KOPT-K1 (cell line): Measurements from ENCODE around the gene TMCC2.
"Not testable (repeated sequence)": the region's sequence is repeated elsewhere in the genome, so short reads cannot be mapped to it uniquely, and the experiment has no call there.

Source experiments
- H3K27ac ChIP-seq: fragments of 200-600 bp; sonication (generic); 2 replicates; pipeline ENCODE4 v1.5.1; 2016; ENCODE audit warnings: antibody characterized with exemption, mild to moderate bottlenecking, low read depth, low read length; ENCODE audit not compliant: poor library complexity, severe bottlenecking
- H3K36me3 ChIP-seq: fragments of 200-600 bp; sonication (generic); 2 replicates; pipeline ENCODE4 v1.5.1; 2017; ENCODE audit warnings: antibody characterized with exemption, mild to moderate bottlenecking, low read length, moderate library complexity; ENCODE audit not compliant: insufficient read depth
- H3K9me3 ChIP-seq: fragments of 200-600 bp; sonication (generic); 2 replicates; pipeline ENCODE4 v1.5.1; 2017; ENCODE audit warnings: antibody characterized with exemption, low read length, mild to moderate bottlenecking; ENCODE audit not compliant: insufficient read depth, poor library complexity, severe bottlenecking

The TMCC2 gene

GRCh38 chr1:205229399-205229871 is 1.7 kb downstream of the TMCC2 start:
- Histone ChIP-seq H3K36me3 (no peaks in the 10 kb centered on the region), H3K9me3 (no peaks in the 10 kb centered on the region), H3K27ac (no peak overlapping the region)

GRCh38 chr1:205229916-205230700 is 2.4 kb downstream of the TMCC2 start:
- Histone ChIP-seq H3K9me3 (no peaks in the 10 kb centered on the region), H3K36me3 (no peaks in the 10 kb centered on the region), H3K27ac (no peak overlapping the region)

- Histone ChIP-seq H3K27ac (no peak overlapping the region), H3K9me3 (no peaks in the 10 kb centered on the region), H3K36me3 (no peaks in the 10 kb centered on the region)
Observed at GRCh38 chr1:205230982-205231381, 3.2 kb downstream of the TMCC2 start.

- H3K9me3 ChIP-seq, result no peaks in the 10 kb centered on the region
- H3K36me3 ChIP-seq, result no peaks in the 10 kb centered on the region
- H3K27ac ChIP-seq, result no peak overlapping the region
Observed at GRCh38 chr1:205232127-205232820, 4.5 kb downstream of the TMCC2 start.

- no peak overlapping the region for H3K27ac ChIP-seq
Observed at GRCh38 chr1:205232945-205233397, 5.2 kb downstream of the TMCC2 start.

GRCh38 chr1:205233986-205234385 is 6.2 kb downstream of the TMCC2 start:
- not testable (repeated sequence) for H3K36me3 ChIP-seq, H3K27ac ChIP-seq, H3K9me3 ChIP-seq

More at GRCh38 chr1:205232945-205233397, 5.2 kb downstream of the TMCC2 start:
- Histone ChIP-seq H3K36me3 (no peaks in the 10 kb centered on the region), H3K9me3 (no peaks in the 10 kb centered on the region)

GRCh38 chr1:205235951-205236350 is 8.2 kb downstream of the TMCC2 start:
- no peaks in the 10 kb centered on the region for H3K36me3 ChIP-seq
- H3K27ac ChIP-seq, result no peak overlapping the region
- no peaks in the 10 kb centered on the region for H3K9me3 ChIP-seq

GRCh38 chr1:205236526-205236925 is 8.8 kb downstream of the TMCC2 start:
- H3K27ac ChIP-seq, result no peak overlapping the region
- no peaks in the 10 kb centered on the region for H3K9me3 ChIP-seq
- no peaks in the 10 kb centered on the region for H3K36me3 ChIP-seq

DNA sequence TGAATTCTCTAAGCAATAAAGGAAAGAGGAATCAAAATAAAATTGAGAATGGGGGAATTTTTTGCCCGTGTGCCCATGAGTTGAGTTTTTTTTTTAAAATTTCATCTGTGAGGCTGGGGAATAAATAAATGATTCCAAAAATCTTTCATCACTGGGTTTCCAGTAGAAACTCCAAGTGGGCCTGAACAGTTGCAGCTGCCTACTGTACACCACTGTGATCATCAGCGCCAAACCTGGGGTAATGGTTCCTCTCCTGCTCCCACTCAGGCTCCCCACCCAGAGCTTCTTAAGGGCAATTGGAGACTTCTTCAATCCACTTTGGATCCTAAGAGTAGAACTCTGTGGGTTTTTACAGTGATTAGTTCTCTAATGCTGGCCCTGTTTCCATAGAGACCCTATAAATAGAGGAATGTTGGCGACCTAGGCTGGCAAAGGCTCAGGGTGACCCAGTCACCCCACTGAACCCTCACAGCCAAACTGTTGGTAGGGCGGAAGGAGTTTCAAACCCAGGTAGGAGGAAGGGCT is 9.3 kb downstream of the TMCC2 start:
- Histone ChIP-seq H3K36me3 (no peaks in the 10 kb centered on the region), H3K27ac (no peak overlapping the region), H3K9me3 (no peaks in the 10 kb centered on the region)

DNA sequence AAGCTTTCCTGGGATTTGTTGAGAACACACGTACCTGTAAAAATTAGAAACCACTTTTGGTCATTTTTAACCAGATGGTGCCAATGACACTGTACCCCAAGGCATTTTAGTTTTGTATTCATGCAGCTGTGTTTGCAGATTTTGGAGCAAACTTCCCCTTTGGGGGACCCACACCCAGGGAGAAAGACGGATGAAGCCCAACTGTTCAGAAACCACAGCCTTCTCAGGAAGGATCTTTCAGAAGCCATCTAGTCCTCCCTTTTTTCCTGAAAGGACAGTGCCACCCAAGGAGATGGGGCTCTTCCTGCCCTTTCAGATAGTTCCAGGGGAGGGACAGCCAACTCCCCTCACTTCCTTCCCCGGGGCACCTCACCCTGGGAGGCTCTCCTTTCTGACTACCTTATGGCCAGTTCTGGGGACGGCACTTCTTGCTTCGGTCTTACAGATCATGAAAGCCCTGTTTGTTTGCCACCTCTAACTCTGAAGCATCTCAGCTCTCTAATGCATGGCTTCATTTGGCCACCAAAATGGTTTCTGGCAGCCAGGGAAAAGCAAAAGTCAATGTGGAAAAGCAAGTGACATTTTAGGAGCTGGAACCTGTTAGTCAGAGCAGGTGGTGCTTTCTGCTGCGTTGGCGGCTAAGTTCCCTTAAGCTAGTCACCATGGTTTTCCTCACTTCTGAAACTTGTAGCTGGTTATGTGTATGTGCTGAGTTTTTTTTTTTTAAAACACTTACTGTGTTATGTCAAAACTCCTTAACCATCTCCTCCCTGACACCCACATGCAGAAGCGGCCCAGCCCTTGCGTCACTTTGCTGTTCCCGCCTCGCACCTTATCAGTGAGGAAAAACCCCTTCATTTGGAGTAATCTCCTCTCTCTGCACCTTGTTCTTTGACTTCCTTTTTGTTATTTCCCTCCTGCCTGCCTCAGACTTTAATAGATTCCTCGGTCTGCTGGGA is 10.1 kb downstream of the TMCC2 start:
- Histone ChIP-seq H3K27ac (no peak overlapping the region), H3K36me3 (no peaks in the 10 kb centered on the region), H3K9me3 (no peaks in the 10 kb centered on the region)

DNA sequence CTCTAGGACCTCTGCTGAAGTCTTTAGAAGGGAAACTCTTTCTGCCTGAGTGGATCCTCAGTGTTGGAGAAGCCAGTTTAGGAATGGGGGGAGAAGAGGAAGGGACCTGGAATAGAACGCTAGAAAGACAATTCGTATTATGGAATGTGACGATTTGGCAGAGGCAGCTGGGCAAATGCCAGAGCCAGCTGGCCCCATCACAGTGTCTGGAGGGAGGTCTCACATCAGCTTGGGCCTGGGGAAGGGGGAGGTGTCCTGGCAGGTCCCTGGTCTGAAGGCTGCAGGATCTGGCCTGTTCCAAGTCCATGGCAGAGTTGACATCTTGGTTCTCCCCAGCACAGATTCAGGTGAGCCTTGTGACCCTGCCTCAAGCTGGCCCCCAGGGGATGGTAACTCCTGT is 11.3 kb downstream of the TMCC2 start:
- Histone ChIP-seq H3K36me3 (no peaks in the 10 kb centered on the region), H3K27ac (no peak overlapping the region), H3K9me3 (no peaks in the 10 kb centered on the region)

DNA sequence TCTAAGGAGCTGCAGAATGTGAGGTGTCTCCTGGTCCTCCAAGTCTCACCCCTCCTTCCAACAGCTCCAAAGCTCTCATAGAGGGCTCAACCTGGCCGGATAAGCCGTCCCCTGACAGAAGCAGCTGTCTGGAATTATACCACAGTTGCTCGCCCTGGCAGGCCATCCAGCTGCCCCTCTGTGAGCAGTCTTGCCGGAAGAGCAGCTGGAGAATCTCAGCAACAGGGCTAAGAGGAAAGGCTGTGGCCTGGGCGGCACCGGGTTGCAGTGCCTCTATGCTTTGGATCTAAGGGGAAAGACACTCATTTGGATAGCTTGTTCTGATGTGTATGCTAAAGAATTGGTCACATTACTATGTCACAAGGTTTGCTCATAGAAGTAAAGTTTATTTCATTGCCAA is 12.4 kb downstream of the TMCC2 start:
- no peak overlapping the region for H3K27ac ChIP-seq
- H3K9me3 ChIP-seq, result no peaks in the 10 kb centered on the region
- H3K36me3 ChIP-seq, result no peaks in the 10 kb centered on the region

DNA sequence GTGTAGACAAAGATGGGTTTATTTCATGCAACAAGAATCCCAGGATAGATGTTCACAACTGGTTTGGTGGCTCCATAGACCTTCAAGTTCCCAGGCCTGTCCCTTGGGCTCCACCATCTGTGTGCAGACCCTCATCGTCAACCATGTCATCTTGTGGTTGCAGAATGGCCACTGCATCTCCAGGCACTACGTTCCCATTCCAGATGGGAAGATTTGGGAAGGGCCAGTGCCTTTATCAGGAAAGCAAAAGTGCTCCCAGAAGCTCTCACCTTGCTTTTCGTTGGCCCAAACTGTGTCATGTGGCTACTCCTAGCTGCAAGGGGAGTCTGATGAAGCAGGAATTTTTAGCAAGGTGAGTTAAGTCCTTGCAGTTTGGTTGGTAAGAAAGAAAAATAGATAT is 12.8 kb downstream of the TMCC2 start:
- H3K9me3 ChIP-seq, result no peaks in the 10 kb centered on the region
- no peak overlapping the region for H3K27ac ChIP-seq
- H3K36me3 ChIP-seq, result no peaks in the 10 kb centered on the region

GRCh38 chr1:205241366-205242030 is 13.8 kb downstream of the TMCC2 start:
- Histone ChIP-seq H3K27ac (no peak overlapping the region), H3K9me3 (no peaks in the 10 kb centered on the region), H3K36me3 (no peaks in the 10 kb centered on the region)
